GM12878 (cell line): ENCODE results near the gene NR1D1. TPM values are rescaled to one million over a fixed set of nuclear protein-coding genes. Genes with fewer than 3 reads are reported as not detected.
"Not testable (repeated sequence)": the region's sequence is repeated elsewhere in the genome, so short reads cannot be mapped to it uniquely, and the experiment has no call there.

Source experiments
- ATAC-seq: fragments of 200-7000 bp; cut with Tn5 transposase; 3 replicates; pipeline ENCODE4 v1.9.1; 2020; ENCODE audit warnings: mild to moderate bottlenecking, moderate library complexity
- BruUV-seq: library from RNA; stranded (reverse); fragments of 400-500 nt; replicated peaks from 2 replicates; lab custom pipeline; 2021; lab: Mats Ljungman, UMichigan
- CTCF ChIA-PET: fragments of 300-600 bp; sonication (Branson Sonifier 250); formaldehyde crosslinking; extraction: SDS; loops from one replicate; lab custom pipeline; 2021; ENCODE audit warnings: inconsistent platforms; lab: Yijun Ruan, JAX
- POLR2A ChIA-PET: fragments of 350-600 bp; formaldehyde crosslinking; extraction: SDS; loops from one replicate; lab custom pipeline; 2021; ENCODE audit warnings: inconsistent platforms; lab: Charles Lee
- RAD21 ChIA-PET: fragments of 300-600 bp; sonication (Branson Sonifier 250); formaldehyde crosslinking; loops from one replicate; lab custom pipeline; 2023; ENCODE audit warnings: antibody characterized with exemption; ENCODE audit not compliant: unreplicated experiment; lab: Charles Lee
- SMC1A ChIA-PET: fragments of 300-600 bp; sonication (Branson Sonifier 250); formaldehyde crosslinking; loops from one replicate; lab custom pipeline; 2023; ENCODE audit not compliant: unreplicated experiment, uncharacterized antibody; lab: Charles Lee
- DNase-seq: peaks from one replicate; pipeline ENCODE4 v3.0.0-alpha.2; 2011; ENCODE audit warnings: low read depth, low spot score
- FAIRE-seq: peaks from 3 replicates; lab custom pipeline; 2011; peaks lifted over from hg19 to GRCh38; lab: Jason Lieb, UNC
- H2AFZ ChIP-seq: 2 replicates; pipeline ENCODE4 v1.6.0; 2011; ENCODE audit warnings: low read depth, low read length, control low read depth; ENCODE audit not compliant: control insufficient read depth
- H3K27ac ChIP-seq: 2 replicates; pipeline ENCODE4 v1.5.1; 2011; ENCODE audit warnings: control low read depth; ENCODE audit not compliant: control insufficient read depth, insufficient read depth
- H3K27me3 ChIP-seq, 2 experiments: replicated peaks in 1 of 2; 2 replicates each; pipeline versions ENCODE4 v1.6.0 to v1.6.1; 2011; ENCODE audit warnings: low read length in 1 of 2; ENCODE audit not compliant: control insufficient read depth in 2 of 2, insufficient read depth in 2 of 2
- H3K36me3 ChIP-seq, 2 experiments: 2 replicates each; pipeline ENCODE4 v1.5.1; 2011; ENCODE audit warnings: low read length in 1 of 2; ENCODE audit not compliant: control insufficient read depth in 2 of 2, insufficient read depth in 2 of 2
- H3K4me1 ChIP-seq: 2 replicates; pipeline ENCODE4 v1.6.1; 2011; ENCODE audit warnings: mild to moderate bottlenecking, low read length, moderate library complexity, mixed read lengths; ENCODE audit not compliant: control insufficient read depth, insufficient read depth
- H3K4me2 ChIP-seq: 2 replicates; pipeline ENCODE4 v1.6.0; 2011; ENCODE audit warnings: control low read depth; ENCODE audit not compliant: control insufficient read depth, insufficient read depth
- H3K4me3 ChIP-seq: fragments of 200-600 bp; sonication (generic); 2 replicates; pipeline ENCODE4 v1.5.1; 2016
- H3K79me2 ChIP-seq: 2 replicates; pipeline ENCODE4 v1.6.0; 2011; ENCODE audit warnings: low read length; ENCODE audit not compliant: control insufficient read depth, insufficient read depth
- H3K9ac ChIP-seq: 2 replicates; pipeline ENCODE4 v1.8.0; 2011; ENCODE audit warnings: low read length, control low read depth, mixed read lengths; ENCODE audit not compliant: control insufficient read depth, insufficient read depth
- H3K9me3 ChIP-seq: replicated peaks from 3 replicates; pipeline ENCODE4 v1.5.1; 2011; ENCODE audit warnings: mild to moderate bottlenecking, low read length; ENCODE audit not compliant: control insufficient read depth, insufficient read depth
- H4K20me1 ChIP-seq: 2 replicates; pipeline ENCODE4 v1.6.0; 2011; ENCODE audit not compliant: control insufficient read depth, insufficient read depth
- BRCA1 ChIP-seq: IDR thresholded peaks from 2 replicates; pipeline ENCODE4 v1.6.1; 2011; ENCODE audit warnings: low read depth, low read length, improper control_type of control experiment
- CREM ChIP-seq: IDR thresholded peaks from 2 replicates; pipeline ENCODE4 v1.6.1; 2014; ENCODE audit warnings: antibody characterized with exemption, low read depth
- FOXM1 ChIP-seq: IDR thresholded peaks from 2 replicates; pipeline ENCODE4 v1.6.1; 2012; ENCODE audit warnings: low read depth, mild to moderate bottlenecking, inconsistent platforms, low read length, moderate library complexity
- MTA3 ChIP-seq: IDR thresholded peaks from 2 replicates; pipeline ENCODE4 v1.6.1; 2012; ENCODE audit warnings: low read length, inconsistent platforms, borderline replicate concordance
- NFXL1 ChIP-seq: fragments of 450-650 bp; IDR thresholded peaks from 2 replicates; pipeline ENCODE4 v1.6.1; 2017; ENCODE audit warnings: antibody characterized with exemption, mild to moderate bottlenecking, borderline replicate concordance
- PKNOX1 ChIP-seq: fragments of 450-650 bp; IDR thresholded peaks from 2 replicates; pipeline ENCODE4 v1.6.1; 2016; ENCODE audit warnings: mild to moderate bottlenecking
- SMAD1 ChIP-seq: fragments of 450-650 bp; IDR thresholded peaks from 2 replicates; pipeline ENCODE4 v1.6.1; 2018; ENCODE audit warnings: mild to moderate bottlenecking, low read depth; ENCODE audit not compliant: partially characterized antibody
- STAT1 ChIP-seq: fragments of 450-650 bp; conservative IDR thresholded peaks from 2 replicates; pipeline ENCODE4 v1.6.1; 2014; ENCODE audit warnings: antibody characterized with exemption, mild to moderate bottlenecking
- SUPT20H ChIP-seq: IDR thresholded peaks from 2 replicates; pipeline ENCODE4 v1.6.1; 2011; ENCODE audit warnings: low read depth, mild to moderate bottlenecking, low read length, moderate library complexity, borderline replicate concordance; ENCODE audit not compliant: control insufficient read depth
- USF2 ChIP-seq: IDR thresholded peaks from 2 replicates; pipeline ENCODE4 v1.6.1; 2011; ENCODE audit warnings: low read depth, low read length, improper control_type of control experiment, borderline replicate concordance
- YY1 ChIP-seq: IDR thresholded peaks from 2 replicates; pipeline ENCODE4 v1.6.1; 2011; ENCODE audit warnings: low read depth, mild to moderate bottlenecking, low read length
- WGBS: methylation state at CpG from one replicate; pipeline ENCODE4 v1.1.6; 2016; ENCODE audit warnings: low lambda C conversion rate; ENCODE audit not compliant: insufficient replicate concordance, insufficient coverage; ENCODE audit errors: missing lambda C conversion rate; 5-methylcytosine and 5-hydroxymethylcytosine counted together
- in situ Hi-C: fragments of 300-500 bp; cut with MboI; formaldehyde crosslinking; loops from 9 replicates; pipeline ENCODE4 v1.14.3; 2018; ENCODE audit warnings: mixed read lengths
- intact Hi-C: fragments of 100-400 bp; cut with micrococcal nuclease; formaldehyde crosslinking; loops from one replicate; pipeline ENCODE4 v1.14.2; 2022; ENCODE audit not compliant: unreplicated experiment
- polyA plus RNA-seq, 11 experiments: library from polyadenylated mRNA; depleted of rRNA in 4 of 11; unstranded in 6 of 11; stranded (reverse) in 5 of 11; fragments of >200 nt; fragmentation: Nextera tagmentation in 4 of 11; fragmentation: Illumina TruSeq in 1 of 11; extraction: Ambion mirVana in 4 of 11; extraction: Trizol in 1 of 11; gene quantifications; 1 replicate in 1 of 11; 2 replicates in 10 of 11; pipeline versions ENCODE4 v1.2.1 to v1.2.3, GENCODE V29; 2011 to 2016; ENCODE audit warnings: inconsistent platforms in 2 of 11, missing spikeins in 2 of 11, low read depth in 1 of 11
- total RNA-seq, 4 experiments: library from RNA; depleted of rRNA in 3 of 4; stranded (reverse); fragments of >200 nt in 3 of 4; fragmentation: Illumina TruSeq in 1 of 4; extraction: Trizol in 1 of 4; gene quantifications; 2 replicates each; pipeline versions ENCODE4 v1.2.1 to v1.2.3, GENCODE V29; 2013 to 2021

The NR1D1 gene
- total and polyA plus RNA-seq, 10 of the 15 experiments (the other 5 are each of a cell fraction or from before 2014, with no cell fraction given), result 0.10 to 3.4 (median 0.94) TPM

- Histone ChIP-seq H3K36me3 (peaks cover 5 to 10% of the 10 kb centered on the region in 2 experiments), H3K27ac (no peak overlapping the region), H3K9ac (no peak overlapping the region), H3K4me3 (no peak overlapping the region), H4K20me1 (no peaks in the 10 kb centered on the region), H3K9me3 (no peaks in the 10 kb centered on the region), H2AFZ (no peak overlapping the region), H3K4me2 (no peak overlapping the region), H3K4me1 (peaks cover 2% of the 10 kb centered on the region; the same call in 1 of the 2 replicates), H3K79me2 (peaks cover 19% of the 10 kb centered on the region), H3K27me3 (no peaks in the 10 kb centered on the region)
- ChIA-PET POLR2A (no interaction called here), RAD21 (no interaction called here), SMC1A (interaction anchor here (2.8 kb wide), 1 partner anchor 13 kb away, joined by 6 read pairs; no protein-coding TSS in a partner anchor), CTCF (no interaction called here)
- in situ Hi-C loops (no loop called here), intact Hi-C loops (no loop called here)
- WGBS, result 98% methylated on average over 3 of the region's 3 CpGs
- no peak for DNase-seq
- no TSS peak for BruUV-seq
- ATAC-seq, result no peak
- TF ChIP-seq NFXL1, result no peak
- no peak for TF ChIP-seq SUPT20H
- no peak for TF ChIP-seq SMAD1
- no peak for TF ChIP-seq STAT1
- no peak for TF ChIP-seq PKNOX1
- no peak for TF ChIP-seq BRCA1
- no peak for TF ChIP-seq FOXM1
- TF ChIP-seq YY1, result no peak
- TF ChIP-seq USF2, result no peak
- no peak for TF ChIP-seq MTA3
- no peak for TF ChIP-seq CREM
- FAIRE-seq, result no peak
Measured at GRCh38 chr17:40145476-40145875, 45.1 kb upstream of the NR1D1 start.

GRCh38 chr17:40143166-40143565 is 42.8 kb upstream of the NR1D1 start:
- in situ Hi-C loops, FAIRE-seq, H2AFZ ChIP-seq, ATAC-seq, BruUV-seq, H3K9me3 ChIP-seq, DNase-seq, H3K4me2 ChIP-seq, H4K20me1 ChIP-seq, H3K9ac ChIP-seq, H3K36me3 ChIP-seq, H3K27ac ChIP-seq, H3K4me3 ChIP-seq, H3K4me1 ChIP-seq, intact Hi-C loops, H3K27me3 ChIP-seq: not testable (repeated sequence)
- 96% methylated on average over 3 of the region's 3 CpGs for WGBS
- ChIA-PET CTCF (interaction anchor here (0.6 to 1.2 kb wide), 3 partner anchors 9 to 83 kb away, joined by 3 to 5 read pairs (median 4); no protein-coding TSS in a partner anchor), RAD21 (interaction anchor here (0.8 to 1.6 kb wide), 3 partner anchors 26 to 43 kb away, joined by 3 to 5 read pairs (median 4); partner anchors contain the start of gene NR1D1), POLR2A (interaction anchor here (0.7 to 1.3 kb wide), 2 partner anchors 9 to 11 kb away, joined by 3 to 6 read pairs; no protein-coding TSS in a partner anchor), SMC1A (interaction anchor here (0.9 to 1.8 kb wide), 2 partner anchors 19 to 30 kb away, joined by 3 to 5 read pairs; no protein-coding TSS in a partner anchor)
- peaks cover 33% of the 10 kb centered on the region for H3K79me2 ChIP-seq
